Testis (tissue), 3 donors: Measurements from ENCODE around the gene EFCAB11. TPM values are rescaled to one million over a fixed set of nuclear protein-coding genes. Genes with fewer than 3 reads are reported as not detected.
A peak's percentile ranks its signal among the peaks of the same experiment; 100 is the strongest.

ENCODE experiments used
- DNase-seq: peaks from one replicate; pipeline ENCODE4 v3.0.0-alpha.2; 2019
- H3K27ac ChIP-seq, 2 donors: fragments of 200-600 bp; sonication (generic); one replicate each; pipeline ENCODE4 v1.5.1; 2019
- H3K27me3 ChIP-seq: fragments of 200-600 bp; sonication (generic); one replicate; pipeline ENCODE4 v1.5.1; 2019
- H3K36me3 ChIP-seq: fragments of 200-600 bp; sonication (generic); one replicate; pipeline ENCODE4 v1.5.1; 2017; ENCODE audit warnings: low read depth; ENCODE audit errors: missing control alignments
- H3K4me1 ChIP-seq: fragments of 200-600 bp; sonication (generic); one replicate; pipeline ENCODE4 v1.5.1; 2019
- H3K4me3 ChIP-seq, 2 donors: fragments of 200-600 bp; sonication (generic); one replicate each; pipeline ENCODE4 v1.5.1; 2017 to 2019
- H3K9me3 ChIP-seq: fragments of 200-600 bp; sonication (generic); one replicate; pipeline ENCODE4 v1.5.1; 2017
- POLR2A ChIP-seq: fragments of 450-650 bp; IDR thresholded peaks from one replicate; pipeline ENCODE4 v1.6.1; 2017; ENCODE audit warnings: antibody characterized with exemption, mild to moderate bottlenecking, moderate library complexity
- WGBS, 2 donors: methylation state at CpG; one replicate each; pipeline ENCODE4 v1.1.5; 2018; 5-methylcytosine and 5-hydroxymethylcytosine counted together
- intact Hi-C: fragments of 100-400 bp; cut with DNase I; formaldehyde crosslinking; loops from one replicate; pipeline ENCODE4 v1.15.1; 2023; ENCODE audit warnings: low total_unique reads
- polyA plus RNA-seq: library from polyadenylated mRNA; stranded (reverse); fragments of 350-450 nt; fragmentation: Illumina TruSeq; extraction: RNeasy Lipid Tissue Mini Kit (QIAGEN cat#74804); gene quantifications from one replicate; pipeline ENCODE4 v1.2.3, GENCODE V29; 2014; ENCODE audit warnings: low read depth, low replicate concordance; ENCODE audit not compliant: insufficient read depth
- total RNA-seq, 2 donors: library from RNA; depleted of rRNA; stranded (reverse); fragments of >200 nt; gene quantifications; one replicate each; pipeline ENCODE4 v1.2.3, GENCODE V29; 2016
- TF ChIP-seq, protein P1 (sequence below), 3 experiments: fragments of 450-650 bp in 2 of 3; fragments of 200-600 bp in 1 of 3; sonication (generic) in 1 of 3; IDR thresholded peaks; one replicate each; pipeline ENCODE4 v1.5.1; 2016 to 2019; ENCODE audit warnings: antibody characterized with exemption in 3 of 3, mild to moderate bottlenecking in 2 of 3, moderate library complexity in 1 of 3

EFCAB11 gene
- total and polyA plus RNA-seq, 3 donors from 2014 or later, result 30.5 to 78.3 (median 50.6) TPM

DNA sequence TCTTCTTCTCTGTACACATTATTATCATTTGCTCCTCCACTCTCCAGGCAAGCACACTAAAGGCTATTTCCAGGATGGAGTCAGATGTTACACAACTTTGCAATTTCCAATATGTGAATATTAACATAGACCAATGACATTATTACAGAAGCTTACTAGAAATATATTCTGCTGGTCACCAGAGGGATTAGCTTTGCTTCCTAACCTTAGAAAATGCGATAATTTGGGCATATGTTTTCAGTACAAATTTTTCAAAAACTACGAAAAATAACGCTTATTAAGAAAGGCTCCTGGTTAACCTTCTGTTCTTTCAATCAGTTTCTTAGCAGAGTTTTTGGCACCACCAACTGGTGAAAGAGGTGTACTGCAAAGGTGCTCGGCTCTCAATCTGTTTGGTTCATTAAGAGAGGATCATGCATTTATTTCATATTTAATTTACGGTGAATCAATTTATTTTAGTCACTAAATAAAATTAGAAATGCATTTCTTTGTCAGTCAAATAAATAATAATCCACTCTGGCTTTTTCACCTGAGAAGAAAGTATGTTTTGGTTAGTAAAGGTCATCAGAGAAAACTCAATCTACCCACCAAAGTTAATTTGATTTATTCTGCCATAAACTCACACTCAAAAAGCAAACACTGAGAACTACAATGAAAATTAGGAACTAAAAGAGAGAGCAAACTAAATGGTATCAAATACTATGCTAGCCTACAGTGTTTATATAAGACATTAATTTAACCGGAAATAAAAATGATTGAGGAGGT is 39.2 kb downstream of the EFCAB11 start:
- no peaks in the 10 kb centered on the region for H3K36me3 ChIP-seq
- intact Hi-C loops, result loop anchor here (10.0 kb wide), 1 partner anchor 880 kb away; no protein-coding TSS in a partner anchor
- no peak overlapping the region for H3K27ac ChIP-seq
- no peaks in the 10 kb centered on the region for H3K4me1 ChIP-seq
- DNase-seq, result peak; percentile 83
- H3K27me3 ChIP-seq, result no peaks in the 10 kb centered on the region
- TF ChIP-seq, protein P1, sequence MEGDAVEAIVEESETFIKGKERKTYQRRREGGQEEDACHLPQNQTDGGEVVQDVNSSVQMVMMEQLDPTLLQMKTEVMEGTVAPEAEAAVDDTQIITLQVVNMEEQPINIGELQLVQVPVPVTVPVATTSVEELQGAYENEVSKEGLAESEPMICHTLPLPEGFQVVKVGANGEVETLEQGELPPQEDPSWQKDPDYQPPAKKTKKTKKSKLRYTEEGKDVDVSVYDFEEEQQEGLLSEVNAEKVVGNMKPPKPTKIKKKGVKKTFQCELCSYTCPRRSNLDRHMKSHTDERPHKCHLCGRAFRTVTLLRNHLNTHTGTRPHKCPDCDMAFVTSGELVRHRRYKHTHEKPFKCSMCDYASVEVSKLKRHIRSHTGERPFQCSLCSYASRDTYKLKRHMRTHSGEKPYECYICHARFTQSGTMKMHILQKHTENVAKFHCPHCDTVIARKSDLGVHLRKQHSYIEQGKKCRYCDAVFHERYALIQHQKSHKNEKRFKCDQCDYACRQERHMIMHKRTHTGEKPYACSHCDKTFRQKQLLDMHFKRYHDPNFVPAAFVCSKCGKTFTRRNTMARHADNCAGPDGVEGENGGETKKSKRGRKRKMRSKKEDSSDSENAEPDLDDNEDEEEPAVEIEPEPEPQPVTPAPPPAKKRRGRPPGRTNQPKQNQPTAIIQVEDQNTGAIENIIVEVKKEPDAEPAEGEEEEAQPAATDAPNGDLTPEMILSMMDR (IDR thresholded peaks at IDR 0.05), result peak; percentile 92 to 95 (median 94)
- no peak for TF ChIP-seq POLR2A
- no peak overlapping the region for H3K4me3 ChIP-seq
- H3K9me3 ChIP-seq, result no peaks in the 10 kb centered on the region
- 33 to 35% methylated on average over 6 of the region's 6 CpGs for WGBS, 2 donors

DNA sequence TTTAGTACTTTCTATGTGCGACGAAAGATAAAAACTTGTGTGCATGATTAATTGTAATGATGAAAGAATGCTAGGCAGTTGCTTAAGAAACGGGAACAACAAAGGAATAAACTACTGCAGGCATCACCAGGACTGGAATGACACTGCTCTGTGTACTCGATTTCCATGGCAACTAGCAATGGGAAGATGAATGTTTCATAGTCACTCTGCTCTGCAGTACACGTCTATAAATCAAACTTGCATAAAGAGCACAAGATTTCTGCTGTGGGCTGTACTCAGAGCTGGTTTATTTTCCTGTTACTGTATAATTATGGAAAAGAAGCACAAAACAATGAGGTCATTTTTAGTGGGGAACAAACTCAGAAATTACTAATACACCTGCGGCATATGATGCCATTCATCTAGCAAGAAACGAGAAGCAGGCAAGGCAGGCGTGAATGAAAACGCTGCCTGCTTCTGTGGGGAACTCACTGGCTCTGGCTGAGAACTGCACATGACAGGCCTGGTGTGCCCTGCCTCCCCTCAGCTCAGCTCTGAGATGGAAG is 41.8 kb downstream of the EFCAB11 start:
- no peak overlapping the region for H3K27ac ChIP-seq
- 72 to 73% methylated on average over 9 of the region's 9 CpGs for WGBS, 2 donors
- intact Hi-C loops, result loop anchor here (10.0 kb wide), 1 partner anchor 878 kb away; no protein-coding TSS in a partner anchor
- H3K4me1 ChIP-seq, result no peaks in the 10 kb centered on the region
- H3K27me3 ChIP-seq, result no peaks in the 10 kb centered on the region
- H3K4me3 ChIP-seq, result no peak overlapping the region
- TF ChIP-seq POLR2A, result no peak
- TF ChIP-seq, protein P1 (IDR thresholded peaks at IDR 0.05), result no peak
- no peak for DNase-seq
- H3K36me3 ChIP-seq, result no peaks in the 10 kb centered on the region
- H3K9me3 ChIP-seq, result no peaks in the 10 kb centered on the region

DNA sequence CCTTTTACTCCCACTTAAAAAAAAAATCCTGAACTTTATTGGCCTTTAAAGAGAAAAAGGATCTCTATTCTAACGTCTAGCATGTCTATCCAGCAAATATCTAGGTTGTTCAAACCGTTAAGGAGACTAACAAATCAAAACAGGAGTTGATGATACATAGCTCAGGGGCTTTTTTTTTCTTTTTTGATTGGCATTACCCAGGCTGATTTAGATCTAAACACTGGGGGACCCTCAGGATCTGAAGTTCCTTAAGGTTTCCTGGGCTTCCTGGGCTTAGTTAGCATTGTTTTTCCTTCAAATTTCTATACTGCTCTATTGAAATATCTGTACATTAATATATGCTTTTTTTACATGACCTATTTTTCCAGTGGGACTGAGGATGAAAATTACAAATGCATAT is 42.3 kb downstream of the EFCAB11 start:
- TF ChIP-seq, protein P1 (IDR thresholded peaks at IDR 0.05), result no peak
- 67 to 77% methylated on average over 2 of the region's 2 CpGs for WGBS, 2 donors
- no peaks in the 10 kb centered on the region for H3K4me1 ChIP-seq
- intact Hi-C loops, result loop anchor here (10.0 kb wide), 1 partner anchor 877 kb away; no protein-coding TSS in a partner anchor
- H3K9me3 ChIP-seq, result no peaks in the 10 kb centered on the region
- DNase-seq, result no peak
- H3K36me3 ChIP-seq, result no peaks in the 10 kb centered on the region
- H3K27me3 ChIP-seq, result no peaks in the 10 kb centered on the region
- H3K4me3 ChIP-seq, result no peak overlapping the region
- H3K27ac ChIP-seq, result no peak overlapping the region

DNA sequence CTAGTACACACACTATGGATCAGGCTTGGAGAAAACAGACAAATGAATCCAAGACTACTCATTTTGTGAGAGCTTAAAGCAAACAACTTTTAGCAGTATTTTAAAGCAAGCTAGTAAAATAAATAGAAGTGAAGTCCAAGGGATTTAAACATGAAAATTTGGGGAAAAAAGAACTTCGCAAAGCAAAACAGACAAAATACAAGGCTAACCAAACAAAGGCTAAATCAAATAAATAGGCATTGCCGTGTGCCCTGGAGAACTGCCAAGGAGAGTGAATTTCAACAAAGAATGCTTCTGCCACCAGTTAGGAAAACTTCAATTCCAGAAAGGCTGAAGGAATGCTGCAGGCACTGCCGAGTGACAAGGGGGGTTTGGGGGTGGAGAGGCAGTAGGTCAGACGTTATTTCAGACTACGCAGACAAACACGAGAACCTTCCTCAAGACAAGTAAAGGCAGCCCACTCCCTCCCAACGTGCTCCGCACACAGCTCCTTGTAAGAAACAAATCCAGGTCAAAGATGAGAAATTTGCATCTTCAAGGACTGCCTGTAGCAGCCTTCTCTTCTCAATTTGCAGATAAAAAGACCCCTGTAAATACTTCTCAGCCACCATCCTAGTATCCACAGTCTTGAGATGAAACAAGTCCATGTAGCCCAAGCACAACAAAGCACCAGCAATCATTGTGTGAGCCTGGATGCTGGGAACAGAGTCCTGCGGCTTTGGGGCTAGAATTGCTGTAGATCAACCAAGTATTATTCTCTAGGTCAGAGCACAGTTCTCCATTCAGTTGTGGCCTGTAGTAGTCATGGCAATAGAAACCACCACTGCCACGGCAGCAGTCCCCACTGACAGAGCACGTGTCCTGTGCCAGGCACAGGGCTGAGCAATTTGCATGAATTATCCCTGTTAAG is 43.3 kb downstream of the EFCAB11 start:
- DNase-seq, result no peak
- no peak overlapping the region for H3K4me3 ChIP-seq
- H3K27ac ChIP-seq, result no peak overlapping the region
- no peaks in the 10 kb centered on the region for H3K9me3 ChIP-seq
- H3K27me3 ChIP-seq, result no peaks in the 10 kb centered on the region
- TF ChIP-seq, protein P1 (IDR thresholded peaks at IDR 0.05), result no peak
- no peak for TF ChIP-seq POLR2A
- intact Hi-C loops, result loop anchor here (10.0 kb wide), 1 partner anchor 876 kb away; no protein-coding TSS in a partner anchor
- H3K4me1 ChIP-seq, result no peaks in the 10 kb centered on the region
- no peaks in the 10 kb centered on the region for H3K36me3 ChIP-seq
- WGBS, 2 donors, result 43 to 56% methylated on average over 9 to 11 of the region's 11 CpGs
